NCI-H2107 treated with DMSO at 0.1 percent for 48 hours (cell line): Measurements from ENCODE around the gene LPP.

Source experiments
- DNase-seq: peaks from one replicate; lab custom pipeline; 2025; ENCODE audit not compliant: unreplicated experiment; lab: John Stamatoyannopoulos, UW

LPP gene

DNA sequence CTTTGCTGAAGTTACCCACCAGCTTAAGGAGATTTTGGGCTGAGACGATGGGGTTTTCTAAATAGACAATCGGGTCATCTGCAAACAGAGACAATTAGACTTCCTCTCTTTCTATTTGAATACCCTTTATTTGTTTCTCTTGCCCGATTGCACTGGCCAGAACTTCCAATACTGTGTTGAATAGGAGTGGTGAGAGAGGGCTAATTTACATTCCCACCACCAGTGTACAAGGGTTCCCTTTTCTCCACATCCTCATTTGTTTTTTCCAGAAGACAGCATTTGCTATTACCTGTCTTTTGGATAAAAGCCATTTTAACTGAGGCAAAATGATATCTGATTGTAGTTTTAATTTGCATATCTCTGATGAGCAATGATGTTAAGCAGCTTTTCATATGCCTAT lies 687.9 kb downstream of the LPP start:
- DNase-seq = no peak

DNA sequence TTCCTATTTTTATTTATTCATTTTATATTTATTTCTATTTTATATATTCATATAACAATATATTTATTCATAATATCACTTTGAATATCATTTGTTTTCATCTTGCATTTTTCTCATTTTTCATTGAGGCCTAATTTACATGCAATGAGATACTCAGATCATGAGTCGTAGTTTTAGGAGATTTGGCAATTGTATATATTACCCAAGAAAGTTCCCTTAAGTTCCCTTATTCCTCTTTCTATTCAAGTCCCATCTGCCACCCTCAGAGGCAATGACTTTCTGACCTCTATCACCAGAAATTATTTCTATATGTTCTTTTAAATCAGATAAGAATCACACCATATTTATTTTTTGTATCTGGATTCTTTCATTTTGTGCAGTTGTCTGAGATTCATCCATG lies 688.7 kb downstream of the LPP start:
- no peak for DNase-seq

- no peak for DNase-seq
Observed at GRCh38 chr3:188844096-188844495, 690.1 kb downstream of the LPP start.

- DNase-seq = no peak
Observed at GRCh38 chr3:188845514-188845913, 691.6 kb downstream of the LPP start.

- DNase-seq = no peak
Observed at GRCh38 chr3:188848947-188849346, 695.0 kb downstream of the LPP start.

DNA sequence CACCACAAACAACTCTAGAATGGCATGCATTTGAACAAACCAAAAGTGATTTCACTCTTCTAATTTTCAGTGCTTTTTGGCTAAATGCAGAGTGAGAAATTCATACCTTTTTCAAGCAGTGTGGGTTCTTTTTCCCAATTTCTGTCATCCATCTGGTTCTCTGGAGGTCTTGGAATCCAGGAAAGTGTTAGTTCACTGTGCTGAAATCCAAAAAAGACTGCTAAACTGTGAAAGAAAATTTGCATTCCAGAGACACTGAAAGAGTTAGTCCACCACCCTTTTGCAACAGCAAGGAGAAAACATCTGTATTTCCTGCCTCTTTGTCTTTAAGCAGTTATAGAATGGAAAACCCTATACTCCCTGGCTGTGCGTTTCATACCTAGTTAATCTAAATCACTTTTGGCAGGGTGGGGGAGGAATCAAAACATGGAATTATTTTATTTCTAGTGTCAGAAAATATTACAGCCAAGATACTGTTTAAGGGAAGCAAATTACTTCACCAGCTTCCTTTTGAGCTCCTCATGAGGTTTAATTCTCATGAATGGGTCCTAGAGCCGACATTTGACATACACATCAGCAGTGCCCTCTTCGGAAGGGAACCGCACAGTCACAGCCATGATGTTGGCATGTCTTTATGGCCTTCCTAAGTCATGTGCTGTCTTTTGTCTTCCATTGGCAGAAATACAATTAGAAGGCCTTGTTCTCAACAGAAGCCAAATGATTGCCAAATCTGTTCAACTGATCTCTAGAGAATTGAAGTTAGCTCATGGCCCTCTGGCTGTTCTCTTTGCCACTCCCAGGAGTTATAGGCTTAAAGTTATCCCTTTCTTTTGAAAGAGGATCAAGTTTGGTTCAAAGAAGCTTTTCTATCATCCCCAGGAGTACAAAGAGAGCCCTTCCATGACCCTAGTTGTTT lies 700.2 kb downstream of the LPP start:
- no peak for DNase-seq

- no peak for DNase-seq
Observed at GRCh38 chr3:188854772-188855149, 700.8 kb downstream of the LPP start.

- DNase-seq = no peak
Observed at GRCh38 chr3:188855675-188856074, 701.7 kb downstream of the LPP start.

GRCh38 chr3:188860147-188860546 lies 706.2 kb downstream of the LPP start:
- no peak for DNase-seq

DNA sequence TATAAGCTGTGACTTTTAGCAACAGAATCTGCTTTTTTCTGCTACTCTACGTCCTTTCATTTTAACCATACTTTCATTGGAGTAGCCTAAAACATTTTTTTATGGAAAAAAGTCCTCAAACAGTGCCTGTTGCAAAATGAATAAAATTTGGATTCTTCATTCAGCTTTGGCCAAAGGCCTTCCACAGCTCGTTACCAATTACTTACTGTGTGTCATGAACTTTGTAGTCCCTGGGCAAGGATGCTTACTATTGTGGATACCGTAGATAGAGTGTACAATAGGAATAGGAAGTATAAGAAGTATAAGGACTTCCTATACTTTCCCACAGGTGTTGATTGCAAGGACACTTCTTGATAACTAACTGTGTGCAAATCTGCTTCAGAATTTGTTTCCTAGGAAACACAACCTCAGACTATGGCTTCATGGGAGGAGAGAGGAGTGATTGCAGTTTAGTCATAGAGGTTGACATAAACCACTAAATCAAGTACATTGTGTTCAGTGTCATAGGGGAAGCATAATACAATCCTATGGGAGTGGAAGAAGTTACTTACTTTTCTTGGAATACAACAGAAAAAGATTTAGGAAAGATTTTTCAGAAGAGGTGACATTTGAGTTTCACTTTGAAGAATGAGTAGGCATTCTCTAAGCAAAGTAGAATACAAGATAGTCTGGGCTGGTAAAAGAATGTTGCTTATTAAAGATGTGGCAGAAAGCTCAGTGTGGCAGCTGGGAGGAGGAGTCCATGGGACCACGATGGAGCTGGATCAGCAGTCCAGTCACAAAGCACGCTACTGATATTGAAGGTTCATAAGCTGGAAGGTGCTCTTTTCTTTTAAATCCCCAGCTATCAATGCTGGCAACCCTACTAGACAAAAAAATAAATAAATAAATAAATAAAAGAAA lies 708.1 kb downstream of the LPP start:
- no peak for DNase-seq

- no peak for DNase-seq
Observed at GRCh38 chr3:188863999-188864406, 710.0 kb downstream of the LPP start.

GRCh38 chr3:188867691-188868265 lies 713.8 kb downstream of the LPP start:
- no peak for DNase-seq

GRCh38 chr3:188868803-188869202 lies 714.8 kb downstream of the LPP start:
- DNase-seq = peak; percentile 77

DNA sequence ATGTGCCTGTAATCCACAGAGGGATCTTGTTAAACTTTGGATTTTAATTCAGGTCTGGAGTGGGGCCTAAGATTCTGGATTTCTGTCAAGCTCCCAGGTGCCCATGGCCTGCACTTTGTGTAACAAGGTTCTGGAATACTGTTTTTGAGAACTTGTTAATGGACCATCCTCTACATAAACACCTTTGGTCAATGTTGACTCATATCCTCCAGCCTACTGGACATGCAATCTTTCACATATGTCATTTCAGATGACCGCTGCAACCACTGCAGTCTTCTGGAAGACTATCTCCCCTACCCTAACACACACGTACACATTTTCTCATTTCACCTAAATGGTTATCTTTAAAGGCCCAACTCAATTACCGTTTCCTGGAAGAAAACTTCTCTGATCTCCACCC lies 715.7 kb downstream of the LPP start:
- no peak for DNase-seq

DNA sequence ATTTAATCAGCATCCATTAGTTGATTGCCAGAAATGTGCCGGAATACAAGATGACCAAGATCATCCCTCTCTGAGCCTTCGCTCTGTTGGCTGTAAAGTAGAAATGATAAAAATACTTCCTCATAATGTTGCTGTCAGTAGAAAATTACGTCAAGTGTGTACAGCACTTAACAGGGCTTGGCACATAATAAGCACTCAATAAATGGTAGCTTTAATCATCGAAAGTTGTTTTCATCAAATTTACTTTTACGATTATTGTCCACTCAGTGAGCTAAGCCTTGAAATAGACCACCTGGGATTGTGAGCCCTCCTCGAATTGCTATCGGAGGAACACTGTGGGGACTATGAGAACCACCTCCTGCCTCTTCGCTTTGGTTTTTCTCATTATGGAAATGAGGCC lies 716.5 kb downstream of the LPP start:
- DNase-seq = no peak

DNA sequence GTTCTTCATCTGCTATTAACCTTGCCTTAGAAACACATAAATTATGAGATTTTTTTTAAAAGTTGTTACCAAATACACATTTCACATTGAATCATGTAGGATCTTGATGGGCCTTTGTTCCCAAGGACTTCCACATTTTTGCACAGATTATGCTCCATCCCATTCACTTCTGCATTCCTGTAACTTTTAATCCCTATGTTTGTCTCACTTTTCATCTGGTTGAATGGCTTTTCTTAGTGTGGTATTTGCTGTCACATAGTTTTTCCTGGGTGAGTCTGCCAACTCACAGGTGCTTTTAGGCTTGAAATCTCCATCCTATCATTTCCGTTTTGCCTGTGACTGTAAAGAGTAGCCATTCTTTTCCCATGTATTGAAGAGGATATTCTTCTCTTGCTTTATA lies 720.6 kb downstream of the LPP start:
- no peak for DNase-seq

DNA sequence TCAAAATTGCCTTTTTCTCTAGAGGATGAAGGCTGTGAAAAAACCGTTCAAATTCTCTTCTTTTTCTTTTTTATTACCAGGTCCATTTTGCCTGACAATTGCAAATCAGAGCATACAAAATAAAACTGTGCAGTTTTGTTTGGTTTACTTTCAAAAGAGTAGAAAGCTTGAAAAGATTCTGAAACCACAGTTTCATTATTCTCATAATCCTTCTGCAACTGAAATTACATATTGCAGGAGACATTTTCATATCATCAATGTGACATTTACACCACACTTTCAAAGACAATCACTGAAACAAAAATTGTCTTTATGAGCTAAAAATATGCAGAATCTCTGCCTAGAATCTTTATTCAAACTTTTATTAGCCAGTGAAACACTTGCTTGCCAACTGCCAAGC lies 721.5 kb downstream of the LPP start:
- DNase-seq = no peak

DNA sequence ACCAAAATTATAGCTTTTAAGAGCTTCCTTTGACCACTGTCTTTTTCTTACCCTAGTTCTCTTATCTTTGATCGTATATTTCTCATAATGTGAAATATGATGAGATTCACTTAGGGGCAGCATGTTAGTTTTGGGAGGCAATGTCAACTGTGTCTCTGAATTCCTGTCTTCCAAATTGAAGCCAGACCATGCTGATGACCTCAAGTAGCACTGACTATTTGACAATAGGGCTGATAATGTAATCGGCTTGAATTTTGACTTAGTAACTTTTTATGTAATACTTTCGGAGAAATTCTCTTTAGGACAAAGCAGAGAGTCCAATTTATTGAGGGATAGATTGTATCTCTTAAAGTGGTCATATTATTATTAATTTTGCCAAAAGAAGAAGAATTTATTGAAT lies 722.4 kb downstream of the LPP start:
- DNase-seq = no peak

DNA sequence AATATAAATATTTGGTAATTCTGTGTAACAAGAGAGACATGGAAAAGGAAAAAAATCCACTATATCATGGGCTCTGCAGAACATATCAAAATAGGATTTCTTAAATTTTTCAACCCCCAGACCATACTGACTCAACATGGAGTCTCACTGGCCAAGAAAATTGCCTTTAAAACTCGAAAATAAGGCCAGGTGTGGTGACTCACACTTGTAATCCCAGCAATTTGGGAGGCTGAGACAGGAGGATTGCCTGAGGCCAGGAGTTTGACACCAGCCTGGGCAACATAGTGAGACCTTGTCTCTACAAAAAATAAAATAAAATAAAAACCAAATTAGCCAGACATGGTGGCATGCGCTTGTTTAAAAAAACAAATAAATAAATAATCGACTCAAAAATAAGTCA lies 723.4 kb downstream of the LPP start:
- no peak for DNase-seq

GRCh38 chr3:188878076-188878475 lies 724.1 kb downstream of the LPP start:
- no peak for DNase-seq

DNA sequence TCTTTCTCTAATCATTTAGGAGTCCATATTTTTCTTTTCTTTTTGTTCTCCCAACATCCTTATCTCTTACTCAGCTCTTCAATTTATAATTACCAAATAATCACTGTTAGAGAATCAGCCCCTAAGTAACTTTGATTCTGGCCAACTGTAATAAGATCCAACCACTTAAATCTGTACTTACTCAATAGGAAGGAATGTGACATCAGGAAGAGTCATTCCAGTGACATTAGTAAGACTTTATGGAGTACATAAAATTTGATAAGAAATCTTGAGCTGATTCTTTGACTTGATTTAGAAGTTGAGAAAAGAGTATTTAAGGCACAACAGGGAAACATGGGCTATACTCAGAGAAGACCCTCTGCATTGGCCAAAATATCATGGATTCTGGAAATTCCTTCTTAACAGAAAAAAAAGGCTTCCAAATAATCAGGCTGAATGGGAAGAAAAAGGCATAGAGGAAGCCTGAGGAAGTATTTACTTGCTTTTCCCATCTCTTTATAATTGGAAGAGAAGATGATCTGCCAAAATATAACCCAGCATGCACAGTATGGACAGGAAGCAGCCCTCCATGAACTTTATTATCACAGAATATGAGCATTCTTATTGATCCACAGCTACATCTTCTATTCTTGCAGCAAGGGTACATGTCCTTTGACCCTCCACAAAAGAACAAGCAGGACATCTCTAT lies 728.1 kb downstream of the LPP start:
- DNase-seq = no peak
